Measurements from ENCODE around the gene GFI1B. TPM values are rescaled to one million over a fixed set of nuclear protein-coding genes. Genes with fewer than 3 reads are reported as not detected.

GFI1B gene
- polyA plus RNA-seq, 1 donor from 2014 or later = not detected

- no peaks in the 10 kb centered on the region for H4K20me1 ChIP-seq (ENCODE audit: insufficient read depth)
- H3K9ac ChIP-seq (ENCODE audit: low read length) = no peak overlapping the region
- H3K9me2 ChIP-seq (ENCODE audit: insufficient read depth, low read length) = no peaks in the 10 kb centered on the region
- H3K4me2 ChIP-seq (ENCODE audit: low read length) = no peak overlapping the region
- no peak overlapping the region for H2AFZ ChIP-seq (ENCODE audit: low read depth, low read length)
- H3F3A ChIP-seq (ENCODE audit: insufficient read depth, low read length, poor library complexity, severe bottlenecking) = no peaks in the 10 kb centered on the region
- H3K9me3 ChIP-seq (ENCODE audit: low read length) = no peaks in the 10 kb centered on the region
- no peak overlapping the region for H3K4me3 ChIP-seq (ENCODE audit: low read length)
- no peaks in the 10 kb centered on the region for H3K36me3 ChIP-seq (ENCODE audit: insufficient read depth, low read length)
- no peak for TF ChIP-seq REST (IDR thresholded peaks at IDR 0.05; ENCODE audit: borderline replicate concordance)
- TF ChIP-seq EZH2 (IDR thresholded peaks at IDR 0.05; ENCODE audit: borderline replicate concordance, insufficient read depth, low read length, poor library complexity, severe bottlenecking) = no peak
- no peak for TF ChIP-seq EP300 (conservative IDR thresholded peaks at IDR 0.05; ENCODE audit: poor library complexity, severe bottlenecking)
- no peak for TF ChIP-seq POLR2AphosphoS5 (IDR thresholded peaks at IDR 0.05)
- no peak for TF ChIP-seq TAF1 (IDR thresholded peaks at IDR 0.05; ENCODE audit: low read depth)
- no peaks in the 10 kb centered on the region for H3K27me3 ChIP-seq (ENCODE audit: insufficient read depth, low read depth, low read length)
- H3K79me2 ChIP-seq (replicated peaks; ENCODE audit: insufficient read depth, low read length) = no peaks in the 10 kb centered on the region
- no peak overlapping the region for H3K27ac ChIP-seq (ENCODE audit: low read length)
Observed at GRCh38 chr9:133008824-133009223, 30.3 kb downstream of the GFI1B start.

GRCh38 chr9:133009906-133010582, 31.6 kb downstream of the GFI1B start:
- Histone ChIP-seq H3K4me2 (ENCODE audit: low read length) (no peak overlapping the region), H3F3A (ENCODE audit: insufficient read depth, low read length, poor library complexity, severe bottlenecking) (no peaks in the 10 kb centered on the region), H3K79me2 (replicated peaks; ENCODE audit: insufficient read depth, low read length) (no peaks in the 10 kb centered on the region), H2AFZ (ENCODE audit: low read depth, low read length) (no peak overlapping the region), H3K27ac (ENCODE audit: low read length) (no peak overlapping the region), H3K27me3 (ENCODE audit: insufficient read depth, low read depth, low read length) (no peaks in the 10 kb centered on the region), H3K36me3 (ENCODE audit: insufficient read depth, low read length) (no peaks in the 10 kb centered on the region), H3K9me3 (ENCODE audit: low read length) (peaks cover 5% of the 10 kb centered on the region), H3K4me3 (ENCODE audit: low read length) (no peak overlapping the region), H3K9me2 (ENCODE audit: insufficient read depth, low read length) (no peaks in the 10 kb centered on the region), H3K9ac (ENCODE audit: low read length) (no peak overlapping the region), H4K20me1 (ENCODE audit: insufficient read depth) (no peaks in the 10 kb centered on the region)
- TF ChIP-seq TAF1 (IDR thresholded peaks at IDR 0.05; ENCODE audit: low read depth) (no peak), EZH2 (IDR thresholded peaks at IDR 0.05; ENCODE audit: borderline replicate concordance, insufficient read depth, low read length, poor library complexity, severe bottlenecking) (no peak), REST (IDR thresholded peaks at IDR 0.05; ENCODE audit: borderline replicate concordance) (no peak), EP300 (conservative IDR thresholded peaks at IDR 0.05; ENCODE audit: poor library complexity, severe bottlenecking) (no peak), CTCF (IDR thresholded peaks at IDR 0.05; ENCODE audit: poor library complexity, severe bottlenecking) (no peak), RAD21 (conservative IDR thresholded peaks at IDR 0.05) (no peak), SMC3 (conservative IDR thresholded peaks at IDR 0.05; ENCODE audit: poor library complexity) (no peak), MXI1 (conservative IDR thresholded peaks at IDR 0.05; ENCODE audit: poor library complexity, severe bottlenecking) (no peak), POLR2AphosphoS5 (IDR thresholded peaks at IDR 0.05) (no peak)
